Measurements from ENCODE around the gene AKAIN1. TPM values are rescaled to one million over a fixed set of nuclear protein-coding genes. Genes with fewer than 3 reads are reported as not detected.

The AKAIN1 gene
- total RNA-seq, 6 donors from 2014 or later = not detected

DNA sequence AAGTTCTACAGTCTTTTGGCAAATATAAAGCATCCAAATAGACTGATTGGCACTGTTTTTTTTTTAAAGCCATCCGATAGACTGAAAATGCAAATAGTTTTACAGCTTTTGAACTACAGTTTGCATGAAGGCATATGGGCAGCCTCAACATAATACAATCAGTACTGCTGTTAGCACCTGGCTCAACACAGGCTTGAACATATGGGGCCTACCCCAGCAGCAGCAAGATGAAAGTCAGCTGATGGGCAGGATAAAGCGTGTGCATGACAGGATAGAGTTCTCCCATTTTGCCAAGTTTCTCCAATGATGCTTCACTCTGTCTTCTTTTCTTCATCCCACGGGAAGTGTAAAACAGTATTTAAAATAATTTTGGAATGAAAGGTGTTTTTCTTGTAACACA lies 1.3 kb upstream of the AKAIN1 start:
- H3K4me3 ChIP-seq = no peak overlapping the region
- TF ChIP-seq POLR2AphosphoS5 (IDR thresholded peaks at IDR 0.05) (no peak), CTCF (IDR thresholded peaks at IDR 0.05) (no peak), EP300 (IDR thresholded peaks at IDR 0.05) (no peak), POLR2A (IDR thresholded peaks at IDR 0.05) (no peak)
- peaks cover 0 to 16% (median 12%) of the 10 kb centered on the region in 4 donors for H3K27me3 ChIP-seq
- ATAC-seq (ENCODE audit: low FRiP score in 2 of 2) (no peak), DNase-seq (no peak)
- 84 to 91% methylated on average over 3 of the region's 3 CpGs for WGBS, 2 donors
- H3K9me3 ChIP-seq = no peaks in the 10 kb centered on the region
- no peaks in the 10 kb centered on the region for H3K36me3 ChIP-seq
- no peak overlapping the region for H3K27ac ChIP-seq
- peaks cover 0 to 9% (median 0%) of the 10 kb centered on the region in 4 donors for H3K4me1 ChIP-seq

DNA sequence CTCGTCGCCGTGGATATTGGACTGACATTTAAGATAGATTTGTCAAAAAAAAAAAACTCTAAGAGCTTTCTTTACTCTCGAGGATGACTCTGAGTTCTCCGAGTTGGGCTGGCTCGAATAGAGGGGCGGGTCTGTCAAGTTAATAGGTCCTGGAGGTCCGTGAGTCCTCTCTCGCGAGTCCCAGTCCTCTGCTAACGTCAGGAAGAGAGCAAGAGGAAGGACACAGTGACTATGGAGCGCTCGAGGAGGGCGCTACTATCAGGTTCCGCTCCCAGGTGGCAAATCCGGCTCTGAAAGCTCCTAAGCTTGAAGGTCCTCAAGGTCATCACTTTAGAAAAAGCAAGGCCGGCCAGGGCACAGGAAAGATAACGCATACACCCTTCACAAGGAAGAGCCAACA lies 404 bp upstream of the AKAIN1 start:
- H3K4me3 ChIP-seq = no peak overlapping the region
- no peak for DNase-seq
- peaks cover 0 to 16% (median 12%) of the 10 kb centered on the region in 4 donors for H3K27me3 ChIP-seq
- TF ChIP-seq CTCF (IDR thresholded peaks at IDR 0.05) (no peak), POLR2A (IDR thresholded peaks at IDR 0.05) (no peak), EP300 (IDR thresholded peaks at IDR 0.05) (no peak), POLR2AphosphoS5 (IDR thresholded peaks at IDR 0.05) (no peak)
- ATAC-seq (ENCODE audit: low FRiP score in 2 of 2) = no peak
- H3K27ac ChIP-seq = no peak overlapping the region
- H3K4me1 ChIP-seq = peaks cover 0 to 9% (median 0%) of the 10 kb centered on the region in 4 donors
- no peaks in the 10 kb centered on the region for H3K36me3 ChIP-seq
- no peaks in the 10 kb centered on the region for H3K9me3 ChIP-seq
- WGBS, 2 donors = 9% methylated on average over 17 to 18 of the region's 18 CpGs

DNA sequence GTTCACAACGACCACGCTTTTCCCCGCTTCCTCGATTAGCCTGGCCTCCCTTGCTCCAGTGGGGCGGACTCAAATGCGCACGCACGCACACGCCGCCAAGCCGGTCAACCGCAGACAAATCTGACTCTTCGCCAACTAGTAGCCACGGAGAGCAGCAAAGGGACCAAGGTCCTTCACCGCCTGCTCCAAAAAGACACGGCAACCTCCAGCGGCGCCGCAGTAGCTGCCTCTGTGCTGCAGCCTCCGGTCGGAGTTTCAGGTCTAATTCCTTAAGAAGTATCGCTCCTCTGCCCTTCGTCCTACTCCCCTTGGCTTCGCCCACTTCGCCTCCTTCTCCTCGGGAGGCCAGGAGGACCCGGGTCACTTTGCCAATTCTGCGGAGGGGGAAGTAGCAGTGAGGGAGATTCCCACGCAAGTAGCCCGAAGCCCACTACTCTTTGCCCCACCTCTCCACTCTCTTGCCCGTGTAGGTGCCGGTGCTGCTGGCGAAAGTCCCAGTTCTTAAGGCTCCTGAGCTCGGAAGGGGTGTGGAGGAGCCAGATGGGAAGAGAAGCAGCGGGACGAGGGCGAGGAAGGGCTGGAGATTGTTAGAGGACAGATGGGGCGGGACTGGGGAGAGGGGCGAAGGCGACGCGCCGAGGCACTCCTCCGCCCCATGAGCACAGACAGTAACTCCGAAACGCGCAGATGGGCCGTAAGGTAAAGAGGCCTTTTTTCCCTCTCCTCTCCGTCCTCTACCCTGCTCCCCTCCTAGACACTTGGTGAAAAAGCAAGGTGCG lies 615 bp downstream of the AKAIN1 start:
- peaks cover 0 to 16% (median 12%) of the 10 kb centered on the region in 4 donors for H3K27me3 ChIP-seq
- no peak for ATAC-seq (ENCODE audit: low FRiP score in 2 of 2)

GRCh38 chr18:5195656-5196055 lies 1.4 kb downstream of the AKAIN1 start:
- no peak for DNase-seq
- Histone ChIP-seq H3K27ac (no peak overlapping the region), H3K9me3 (no peaks in the 10 kb centered on the region), H3K36me3 (no peaks in the 10 kb centered on the region), H3K27me3 (peaks cover 0 to 16% (median 12%) of the 10 kb centered on the region in 4 donors), H3K4me1 (peaks cover 0 to 9% (median 0%) of the 10 kb centered on the region in 4 donors), H3K4me3 (no peak overlapping the region)
- no peak for ATAC-seq (ENCODE audit: low FRiP score in 2 of 2)
- WGBS, 2 donors = 28 to 49% methylated on average over 2 of the region's 2 CpGs
- TF ChIP-seq CTCF (IDR thresholded peaks at IDR 0.05) (no peak), EP300 (IDR thresholded peaks at IDR 0.05) (no peak), POLR2A (IDR thresholded peaks at IDR 0.05) (no peak), POLR2AphosphoS5 (IDR thresholded peaks at IDR 0.05) (no peak)

More for the DNA sequence above, 615 bp downstream of the AKAIN1 start:
- TF ChIP-seq POLR2A (IDR thresholded peaks at IDR 0.05) = no peak
- TF ChIP-seq CTCF (IDR thresholded peaks at IDR 0.05) = no peak
- no peak for TF ChIP-seq POLR2AphosphoS5 (IDR thresholded peaks at IDR 0.05)
- no peak for TF ChIP-seq EP300 (IDR thresholded peaks at IDR 0.05)
- DNase-seq = peak in 1 of 2 donors; percentile 34
- 9 to 10% methylated on average over 40 to 50 of the region's 50 CpGs for WGBS, 2 donors
- Histone ChIP-seq H3K4me3 (no peak overlapping the region), H3K36me3 (no peaks in the 10 kb centered on the region), H3K27ac (no peak overlapping the region), H3K9me3 (no peaks in the 10 kb centered on the region), H3K4me1 (peaks cover 0 to 9% (median 0%) of the 10 kb centered on the region in 4 donors)

All from upper lobe of left lung (tissue), 6 donors.